T-helper 2 cell treated with Interferon-gamma antibody and Interleukin-4, amounts not matched to agents 5 μg/mL and 100 μg/mL, for 36 hours (primary cell): ENCODE measurements around the gene RARA.
A peak's percentile ranks its signal among the peaks of the same experiment; 100 is the strongest.

Experiments used
- DNase-seq: peaks from one replicate; pipeline ENCODE4 v3.0.0; 2021; ENCODE audit warnings: low spot score
- H3K27ac Mint-ChIP-seq: one replicate; pipeline ENCODE4 v1.8.0; 2021; ENCODE audit warnings: mild to moderate bottlenecking, mixed read lengths
- H3K27me3 Mint-ChIP-seq: one replicate; pipeline ENCODE4 v1.8.0; 2021; ENCODE audit warnings: low read depth, mixed read lengths
- H3K36me3 Mint-ChIP-seq: one replicate; pipeline ENCODE4 v1.8.0; 2021; ENCODE audit warnings: low read depth, mixed read lengths
- H3K4me1 Mint-ChIP-seq: one replicate; pipeline ENCODE4 v1.8.0; 2021; ENCODE audit warnings: low read depth, mixed read lengths
- H3K4me3 Mint-ChIP-seq: one replicate; pipeline ENCODE4 v1.8.0; 2022; ENCODE audit warnings: mild to moderate bottlenecking, moderate library complexity, mixed read lengths
- H3K9me3 Mint-ChIP-seq: one replicate; pipeline ENCODE4 v1.8.0; 2021; ENCODE audit warnings: mixed read lengths

Gene RARA

GRCh38 chr17:40335620-40336019 is 26.6 kb downstream of the RARA start:
- no peaks in the 10 kb centered on the region for H3K27me3 Mint-ChIP-seq
- H3K9me3 Mint-ChIP-seq: no peaks in the 10 kb centered on the region
- H3K4me3 Mint-ChIP-seq: no peak overlapping the region
- DNase-seq: no peak
- peaks cover 66% of the 10 kb centered on the region for H3K4me1 Mint-ChIP-seq
- H3K27ac Mint-ChIP-seq: no peak overlapping the region
- peaks cover 61% of the 10 kb centered on the region for H3K36me3 Mint-ChIP-seq

- H3K9me3 Mint-ChIP-seq: no peaks in the 10 kb centered on the region
- no peaks in the 10 kb centered on the region for H3K27me3 Mint-ChIP-seq
- H3K27ac Mint-ChIP-seq: no peak overlapping the region
- peak overlapping the region; percentile 56 for H3K4me3 Mint-ChIP-seq
- no peak for DNase-seq
- peaks cover 58% of the 10 kb centered on the region for H3K36me3 Mint-ChIP-seq
- H3K4me1 Mint-ChIP-seq: peaks cover 60% of the 10 kb centered on the region
Measured at GRCh38 chr17:40337351-40337750, 28.4 kb downstream of the RARA start.

- Mint-ChIP-seq H3K36me3 (peaks cover 57% of the 10 kb centered on the region), H3K4me1 (peaks cover 60% of the 10 kb centered on the region), H3K27me3 (no peaks in the 10 kb centered on the region), H3K9me3 (no peaks in the 10 kb centered on the region), H3K4me3 (peak overlapping the region; percentile 56), H3K27ac (peak overlapping the region; percentile 62)
- no peak for DNase-seq
Measured at GRCh38 chr17:40338058-40338457, 29.1 kb downstream of the RARA start.

GRCh38 chr17:40338941-40339649 is 30.1 kb downstream of the RARA start:
- peak overlapping the region; percentile 26 for H3K4me3 Mint-ChIP-seq
- peaks cover 55% of the 10 kb centered on the region for H3K36me3 Mint-ChIP-seq
- DNase-seq: no peak
- peak overlapping the region; percentile 62 for H3K27ac Mint-ChIP-seq
- H3K27me3 Mint-ChIP-seq: no peaks in the 10 kb centered on the region
- H3K4me1 Mint-ChIP-seq: peaks cover 54% of the 10 kb centered on the region
- no peaks in the 10 kb centered on the region for H3K9me3 Mint-ChIP-seq

GRCh38 chr17:40340327-40340726 is 31.3 kb downstream of the RARA start:
- DNase-seq: no peak
- H3K4me1 Mint-ChIP-seq: peaks cover 49% of the 10 kb centered on the region
- no peaks in the 10 kb centered on the region for H3K27me3 Mint-ChIP-seq
- H3K9me3 Mint-ChIP-seq: no peaks in the 10 kb centered on the region
- H3K4me3 Mint-ChIP-seq: peak overlapping the region; percentile 27
- peak overlapping the region; percentile 45 for H3K27ac Mint-ChIP-seq
- H3K36me3 Mint-ChIP-seq: peaks cover 49% of the 10 kb centered on the region

GRCh38 chr17:40340880-40341807 is 32.2 kb downstream of the RARA start:
- peak overlapping the region; percentile 81 for H3K4me3 Mint-ChIP-seq
- H3K27ac Mint-ChIP-seq: peak overlapping the region; percentile 92
- no peaks in the 10 kb centered on the region for H3K27me3 Mint-ChIP-seq
- peaks cover 49% of the 10 kb centered on the region for H3K36me3 Mint-ChIP-seq
- peak; percentile 85 for DNase-seq
- H3K9me3 Mint-ChIP-seq: no peaks in the 10 kb centered on the region
- H3K4me1 Mint-ChIP-seq: peaks cover 51% of the 10 kb centered on the region

GRCh38 chr17:40341808-40342503 is 33.0 kb downstream of the RARA start:
- peaks cover 51% of the 10 kb centered on the region for H3K4me1 Mint-ChIP-seq
- peak overlapping the region; percentile 73 for H3K27ac Mint-ChIP-seq
- no peak for DNase-seq
- no peaks in the 10 kb centered on the region for H3K9me3 Mint-ChIP-seq
- H3K4me3 Mint-ChIP-seq: peak overlapping the region; percentile 52
- no peaks in the 10 kb centered on the region for H3K27me3 Mint-ChIP-seq
- H3K36me3 Mint-ChIP-seq: peaks cover 49% of the 10 kb centered on the region

GRCh38 chr17:40342504-40343218 is 33.7 kb downstream of the RARA start:
- Mint-ChIP-seq H3K4me3 (peak overlapping the region; percentile 57), H3K4me1 (peaks cover 46% of the 10 kb centered on the region), H3K36me3 (peaks cover 44% of the 10 kb centered on the region)

GRCh38 chr17:40343219-40344119 is 34.5 kb downstream of the RARA start:
- H3K27ac Mint-ChIP-seq: peak overlapping the region; percentile 57
- H3K4me3 Mint-ChIP-seq: peak overlapping the region; percentile 57
- no peaks in the 10 kb centered on the region for H3K27me3 Mint-ChIP-seq
- peaks cover 40% of the 10 kb centered on the region for H3K4me1 Mint-ChIP-seq
- no peak for DNase-seq
- H3K36me3 Mint-ChIP-seq: peaks cover 38% of the 10 kb centered on the region
- H3K9me3 Mint-ChIP-seq: no peaks in the 10 kb centered on the region

More at GRCh38 chr17:40342504-40343218, 33.7 kb downstream of the RARA start:
- Mint-ChIP-seq H3K27ac (peak overlapping the region; percentile 57), H3K9me3 (no peaks in the 10 kb centered on the region), H3K27me3 (no peaks in the 10 kb centered on the region)
- no peak for DNase-seq

GRCh38 chr17:40344421-40345160 is 35.6 kb downstream of the RARA start:
- Mint-ChIP-seq H3K27ac (no peak overlapping the region), H3K27me3 (no peaks in the 10 kb centered on the region), H3K36me3 (peaks cover 38% of the 10 kb centered on the region), H3K9me3 (no peaks in the 10 kb centered on the region), H3K4me3 (peak overlapping the region; percentile 4), H3K4me1 (peaks cover 37% of the 10 kb centered on the region)
- DNase-seq: no peak

GRCh38 chr17:40345161-40345993 is 36.4 kb downstream of the RARA start:
- Mint-ChIP-seq H3K27ac (no peak overlapping the region), H3K36me3 (peaks cover 35% of the 10 kb centered on the region), H3K4me3 (peak overlapping the region; percentile 4), H3K27me3 (no peaks in the 10 kb centered on the region), H3K9me3 (no peaks in the 10 kb centered on the region), H3K4me1 (peaks cover 30% of the 10 kb centered on the region)
- DNase-seq: no peak
